Gastrocnemius medialis (tissue), 4 donors: ENCODE results near the gene ZNF274. TPM values are rescaled to one million over a fixed set of nuclear protein-coding genes. Genes with fewer than 3 reads are reported as not detected.

Source experiments
- ATAC-seq, 2 donors: fragments of 150-250 bp; one replicate each; pipeline ENCODE4 v1.9.1; 2016
- DNase-seq, 2 donors: peaks; one replicate each; pipeline ENCODE4 v3.0.0-alpha.2; 2019
- H3K27ac ChIP-seq, 4 donors: fragments of 200-600 bp; sonication (generic); 1 replicate in 1 of 4; 2 replicates in 3 of 4; pipeline ENCODE4 v1.5.1; 2016 to 2018; ENCODE audit warnings: mild to moderate bottlenecking in 2 of 4, moderate library complexity in 1 of 4
- H3K27me3 ChIP-seq, 3 donors: fragments of 200-600 bp; sonication (generic) in 2 of 3; 1 replicate in 1 of 3; 2 replicates in 2 of 3; pipeline versions ENCODE4 v1.5.1 to v1.6.0; 2016 to 2019; ENCODE audit warnings: mild to moderate bottlenecking in 1 of 3, moderate library complexity in 1 of 3
- H3K36me3 ChIP-seq, 2 donors: fragments of 200-600 bp; sonication (generic) in 1 of 2; one replicate each; pipeline ENCODE4 v1.5.1; 2017 to 2018
- H3K4me1 ChIP-seq, 2 donors: fragments of 200-600 bp; sonication (generic) in 1 of 2; one replicate each; pipeline ENCODE4 v1.5.1; 2016 to 2017; ENCODE audit warnings: mild to moderate bottlenecking in 2 of 2
- H3K4me3 ChIP-seq, 4 donors: fragments of 200-600 bp; sonication (generic) in 3 of 4; 1 replicate in 1 of 4; 2 replicates in 3 of 4; pipeline ENCODE4 v1.5.1; 2016 to 2019; ENCODE audit warnings: mild to moderate bottlenecking in 2 of 4
- H3K9me3 ChIP-seq, 3 donors: fragments of 200-600 bp; sonication (generic) in 2 of 3; 1 replicate in 1 of 3; 2 replicates in 2 of 3; pipeline ENCODE4 v1.5.1; 2016 to 2019
- CTCF ChIP-seq, 5 experiments: fragments of 450-650 bp in 3 of 5; fragments of 200-600 bp in 2 of 5; sonication (generic) in 2 of 5; IDR thresholded peaks in 4 of 5; conservative IDR thresholded peaks in 1 of 5; 1 replicate in 4 of 5; 2 replicates in 1 of 5; pipeline ENCODE4 v1.5.1; 2016 to 2019; ENCODE audit warnings: antibody characterized with exemption in 5 of 5, mild to moderate bottlenecking in 3 of 5, moderate library complexity in 3 of 5
- POLR2A ChIP-seq, 2 donors: fragments of 450-650 bp; IDR thresholded peaks; one replicate each; pipeline ENCODE4 v1.6.1; 2017; ENCODE audit warnings: antibody characterized with exemption in 2 of 2, mild to moderate bottlenecking in 2 of 2, moderate library complexity in 2 of 2
- in situ Hi-C, 4 donors: fragments of 200-750 bp; cut with MboI; loops; one replicate each; pipeline versions ENCODE4 v1.15.0 to v1.8.0; 2017; ENCODE audit warnings: low sequenced_read_pairs in 4 of 4
- intact Hi-C: fragments of 100-400 bp; cut with DNase I; formaldehyde crosslinking; loops from one replicate; pipeline ENCODE4 v1.15.1; 2023; ENCODE audit warnings: low total_unique reads
- total RNA-seq, 4 donors: library from RNA; depleted of rRNA; stranded (reverse); fragments of >200 nt; gene quantifications; one replicate each; pipeline versions ENCODE4 v1.1.0 to v1.2.3, GENCODE V29; 2016

The ZNF274 gene
- total RNA-seq, 4 donors from 2014 or later: 9.0 to 20.7 (median 13.4) TPM

- in situ Hi-C loops: no loop called here
- ATAC-seq (peak in 1 of 2 donors; percentile 49), DNase-seq (peak; percentile 9 to 23)
- Histone ChIP-seq H3K36me3 (peaks cover 0 to 41% of the 10 kb centered on the region in 2 donors), H3K27ac (peak within 1 kb of the TSS; percentile 64 to 73 (median 69)), H3K4me3 (peak within 1 kb of the TSS; percentile 71 to 89 (median 76)), H3K9me3 (peaks cover 0 to 19% (median 2%) of the 10 kb centered on the region in 3 donors), H3K27me3 (peaks cover 0 to 3% (median 0%) of the 10 kb centered on the region in 3 donors), H3K4me1 (peaks cover 6 to 16% of the 10 kb centered on the region in 2 donors)
- intact Hi-C loops: loop anchor here (2.0 kb wide), 1 partner anchor 46 kb away; the partner anchor contains the start of gene ZNF274
- no peak for TF ChIP-seq CTCF (IDR thresholded peaks at IDR 0.05 in 4 of 5, conservative IDR thresholded peaks at IDR 0.05 in 1 of 5)
- TF ChIP-seq POLR2A (IDR thresholded peaks at IDR 0.05): no peak
These were observed 45.9 kb downstream of the ZNF274 start, which contains the start of gene ZNF544 for GRCh38 chr19:58228585-58229254. TSS of gene ZNF544 (plus strand) at chr19:58228914. CDS start at chr19:58244024, 15,110 bp downstream.

GRCh38 chr19:58229255-58229639, 46.4 kb downstream of the ZNF274 start:
- intact Hi-C loops: loop anchor here (2.0 kb wide), 1 partner anchor 46 kb away; the partner anchor contains the start of gene ZNF274
- no peak for DNase-seq
- Histone ChIP-seq H3K4me1 (peaks cover 6 to 16% of the 10 kb centered on the region in 2 donors), H3K27ac (peak overlapping the region in 1 of 4 donors; percentile 73), H3K9me3 (peaks cover 0 to 25% (median 2%) of the 10 kb centered on the region in 3 donors), H3K4me3 (peak overlapping the region; percentile 71 to 89 (median 76)), H3K36me3 (peaks cover 0 to 46% of the 10 kb centered on the region in 2 donors), H3K27me3 (peaks cover 0 to 3% (median 0%) of the 10 kb centered on the region in 3 donors)
- no peak for TF ChIP-seq POLR2A (IDR thresholded peaks at IDR 0.05)
- no peak for TF ChIP-seq CTCF (IDR thresholded peaks at IDR 0.05 in 4 of 5, conservative IDR thresholded peaks at IDR 0.05 in 1 of 5)
- no peak for ATAC-seq
- in situ Hi-C loops: no loop called here

GRCh38 chr19:58237324-58237723, 54.5 kb downstream of the ZNF274 start:
- Histone ChIP-seq H3K36me3 (peaks cover 0 to 76% of the 10 kb centered on the region in 2 donors), H3K4me3 (no peak overlapping the region), H3K9me3 (peaks cover under 1 to 26% (median 4%) of the 10 kb centered on the region in 3 donors), H3K27ac (no peak overlapping the region), H3K27me3 (no peaks in the 10 kb centered on the region), H3K4me1 (no peaks in the 10 kb centered on the region)
- ATAC-seq (no peak), DNase-seq (no peak)
- intact Hi-C loops (no loop called here), in situ Hi-C loops (no loop called here)
- TF ChIP-seq CTCF (IDR thresholded peaks at IDR 0.05 in 4 of 5, conservative IDR thresholded peaks at IDR 0.05 in 1 of 5) (no peak), POLR2A (IDR thresholded peaks at IDR 0.05) (no peak)

- in situ Hi-C loops: no loop called here
- Histone ChIP-seq H3K27ac (no peak overlapping the region), H3K9me3 (peaks cover 4 to 39% (median 31%) of the 10 kb centered on the region in 3 donors), H3K36me3 (peaks cover 9 to 81% of the 10 kb centered on the region in 2 donors), H3K4me1 (no peaks in the 10 kb centered on the region), H3K4me3 (no peak overlapping the region), H3K27me3 (no peaks in the 10 kb centered on the region)
- DNase-seq (no peak), ATAC-seq (no peak)
- TF ChIP-seq CTCF (IDR thresholded peaks at IDR 0.05 in 4 of 5, conservative IDR thresholded peaks at IDR 0.05 in 1 of 5) (no peak), POLR2A (IDR thresholded peaks at IDR 0.05) (no peak)
- intact Hi-C loops: no loop called here
These were observed 60.5 kb downstream of the ZNF274 start for GRCh38 chr19:58243351-58243750.
